NCI-H1105 treated with DMSO at 0.1 percent for 48 hours (cell line): ENCODE measurements around the gene KRT71.

ENCODE experiments used
- DNase-seq: peaks from one replicate; lab custom pipeline; 2025; lab: John Stamatoyannopoulos, UW

Gene KRT71

GRCh38 chr12:52575256-52575655 lies 22.3 kb upstream of the KRT71 start:
- no peak for DNase-seq

- DNase-seq = no peak
Measured at GRCh38 chr12:52573743-52574142, 20.8 kb upstream of the KRT71 start, which contains the start of gene KRT74. KRT74 (minus strand) TSS chr12:52573843; CDS start chr12:52573777, 66 bp downstream.

- no peak for DNase-seq
Measured at GRCh38 chr12:52573306-52573705, 20.4 kb upstream of the KRT71 start.

- no peak for DNase-seq
Measured at GRCh38 chr12:52570511-52570910, 17.6 kb upstream of the KRT71 start.

- DNase-seq = no peak
Measured at GRCh38 chr12:52568111-52568510, 15.2 kb upstream of the KRT71 start.

- no peak for DNase-seq
Measured at GRCh38 chr12:52566847-52567291, 13.9 kb upstream of the KRT71 start.

GRCh38 chr12:52564582-52564981 lies 11.6 kb upstream of the KRT71 start:
- DNase-seq = no peak

GRCh38 chr12:52561880-52562449 lies 9.0 kb upstream of the KRT71 start:
- no peak for DNase-seq

GRCh38 chr12:52559979-52560378 lies 7.0 kb upstream of the KRT71 start:
- DNase-seq = no peak

- no peak for DNase-seq
Measured at GRCh38 chr12:52558781-52559445, 6.0 kb upstream of the KRT71 start.

- no peak for DNase-seq
Measured at GRCh38 chr12:52557476-52557875, 4.5 kb upstream of the KRT71 start.

- DNase-seq = no peak
Measured at GRCh38 chr12:52555577-52555976, 2.6 kb upstream of the KRT71 start.

- DNase-seq = no peak
Measured at GRCh38 chr12:52552055-52552454, 890 bp downstream of the KRT71 start.

- no peak for DNase-seq
Measured at GRCh38 chr12:52551216-52551865, 1.6 kb downstream of the KRT71 start.

GRCh38 chr12:52546126-52546525 lies 6.8 kb downstream of the KRT71 start:
- no peak for DNase-seq

- DNase-seq = no peak
Measured at GRCh38 chr12:52543985-52544883, 8.7 kb downstream of the KRT71 start.

- DNase-seq = no peak
Measured at GRCh38 chr12:52542785-52543318, 10.1 kb downstream of the KRT71 start.

- DNase-seq = no peak
Measured at GRCh38 chr12:52542157-52542556, 10.8 kb downstream of the KRT71 start.

- no peak for DNase-seq
Measured at GRCh38 chr12:52541709-52542108, 11.2 kb downstream of the KRT71 start.

- no peak for DNase-seq
Measured at GRCh38 chr12:52540531-52540930, 12.4 kb downstream of the KRT71 start.

- no peak for DNase-seq
Measured at GRCh38 chr12:52539821-52540173, 13.1 kb downstream of the KRT71 start.
